CD1c-positive myeloid dendritic cell (primary cell): ENCODE results near the gene GAGE12J.
A peak's percentile ranks its signal among the peaks of the same experiment; 100 is the strongest.
"Not testable (repeated sequence)": the region's sequence is repeated elsewhere in the genome, so short reads cannot be mapped to it uniquely, and the experiment has no call there.

Source experiments
- DNase-seq: peaks from one replicate; pipeline ENCODE4 v3.0.0-alpha.2; 2016; ENCODE audit errors: extremely low spot score

Gene GAGE12J

DNA sequence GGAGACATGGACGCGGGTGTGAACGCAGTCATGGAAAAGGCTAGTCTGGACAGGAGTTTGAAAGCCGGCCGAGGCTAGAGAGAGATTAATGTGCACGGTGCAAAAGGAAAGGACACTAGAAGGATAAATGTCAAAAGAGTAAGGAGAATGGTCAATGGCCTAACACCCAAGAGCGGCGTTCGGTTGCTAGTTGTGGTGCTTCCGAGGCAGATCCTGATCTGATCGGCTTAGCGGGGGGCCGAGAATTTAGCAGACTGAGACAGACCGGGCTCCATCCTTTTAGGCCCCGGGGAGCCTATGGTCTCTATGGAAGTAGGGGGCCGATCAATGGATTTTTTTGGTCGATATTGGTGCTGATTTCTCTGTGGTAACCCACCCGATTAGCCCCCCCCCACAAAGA, 11.5 kb upstream of the GAGE12J start:
- no peak for DNase-seq

DNA sequence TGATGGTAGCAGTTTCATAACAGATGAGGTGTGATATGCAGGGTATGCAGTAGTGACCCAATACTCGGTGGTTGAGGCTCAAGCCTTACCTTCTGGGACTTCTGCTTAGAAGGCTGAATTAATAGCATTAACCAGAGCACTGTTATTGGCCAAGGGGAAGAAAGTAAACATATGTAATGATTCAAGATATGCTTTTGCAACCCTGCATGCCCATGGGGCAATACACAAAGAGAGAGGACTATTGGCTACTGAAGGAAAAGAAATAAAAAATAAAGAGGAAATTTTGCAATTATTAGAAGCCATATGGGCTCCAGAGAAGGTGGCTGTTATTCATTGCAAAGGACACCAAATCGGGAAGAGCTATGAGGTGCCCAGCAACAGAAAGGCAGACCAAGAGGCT, 9.7 kb upstream of the GAGE12J start:
- no peak for DNase-seq

DNA sequence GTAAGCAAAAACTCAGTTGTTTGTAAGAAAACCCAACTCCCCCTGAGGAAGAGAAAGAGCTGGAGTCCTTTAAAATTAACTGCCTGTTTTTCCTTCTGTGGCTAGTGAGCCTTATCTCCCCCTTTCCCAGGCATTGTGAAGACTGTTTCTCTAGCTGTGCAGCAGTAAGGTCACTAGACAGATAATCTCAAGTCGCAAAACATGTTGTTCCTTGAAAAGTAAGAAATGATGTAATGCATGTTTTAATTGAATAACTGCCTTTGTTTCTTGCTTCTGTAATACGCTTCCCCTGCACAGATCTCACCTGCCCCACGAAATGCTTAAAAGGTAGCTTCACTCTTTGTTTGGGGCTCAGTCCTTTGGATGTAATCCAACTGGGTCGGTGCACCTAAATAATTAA, 5.8 kb upstream of the GAGE12J start:
- no peak for DNase-seq

DNA sequence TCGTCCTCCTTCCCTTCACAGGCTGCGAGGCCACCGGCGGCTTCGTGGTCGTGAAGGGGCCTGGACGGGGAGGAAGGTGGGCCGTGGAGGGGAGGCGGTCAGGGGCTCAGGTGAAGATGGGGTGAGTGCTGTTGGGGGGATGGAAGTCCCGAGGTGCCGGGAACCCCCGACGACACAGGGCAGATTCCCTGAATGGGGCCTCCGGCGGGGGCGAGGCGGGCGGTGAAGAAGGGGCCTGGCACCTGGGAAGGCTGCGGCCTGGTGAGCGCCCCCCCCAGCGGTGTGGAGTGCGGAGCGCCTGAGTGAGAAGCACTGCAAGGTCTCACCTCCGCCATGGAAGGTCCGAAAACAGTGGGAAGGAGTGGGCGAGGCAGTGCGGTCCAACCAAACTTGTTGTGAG, 429 bp downstream of the GAGE12J start:
- not testable (repeated sequence) for DNase-seq

DNA sequence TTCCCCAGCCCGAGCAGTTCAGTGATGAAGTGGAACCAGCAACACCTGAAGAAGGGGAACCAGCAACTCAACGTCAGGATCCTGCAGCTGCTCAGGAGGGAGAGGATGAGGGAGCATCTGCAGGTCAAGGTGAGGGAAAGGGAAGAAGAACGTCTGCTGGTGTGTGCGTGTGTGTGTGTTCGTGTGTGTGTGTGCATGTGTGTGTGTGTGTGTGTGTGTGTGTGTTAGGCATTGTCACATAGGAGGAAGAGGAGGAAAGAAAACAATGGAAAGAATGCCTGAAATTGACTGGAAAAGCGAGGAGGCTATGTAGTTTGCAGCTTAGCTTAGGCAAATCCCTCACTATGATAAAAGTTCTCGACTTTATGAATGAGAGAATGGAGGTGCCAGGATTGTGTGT, 1.9 kb downstream of the GAGE12J start:
- DNase-seq, result not testable (repeated sequence)

DNA sequence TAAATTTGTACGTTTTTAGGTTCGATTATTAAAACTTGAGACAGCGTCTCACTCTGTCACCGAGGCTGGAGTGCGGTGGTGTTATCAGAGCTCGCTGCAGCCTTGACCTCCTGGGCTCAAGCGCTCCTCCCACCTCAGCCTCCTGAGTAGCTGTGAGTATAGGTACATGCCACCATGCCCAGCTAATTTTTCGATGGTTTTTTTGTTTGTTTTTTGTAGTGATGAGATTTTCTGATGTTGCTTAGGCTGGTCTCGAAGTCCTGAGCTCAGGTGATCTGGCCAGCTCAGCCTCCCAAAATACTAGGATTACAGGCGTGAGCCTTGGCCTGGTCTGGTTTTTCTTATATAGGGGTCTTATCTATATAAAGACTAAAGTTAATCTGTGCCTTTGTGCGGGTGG, 8.6 kb downstream of the GAGE12J start:
- not testable (repeated sequence) for DNase-seq

DNA sequence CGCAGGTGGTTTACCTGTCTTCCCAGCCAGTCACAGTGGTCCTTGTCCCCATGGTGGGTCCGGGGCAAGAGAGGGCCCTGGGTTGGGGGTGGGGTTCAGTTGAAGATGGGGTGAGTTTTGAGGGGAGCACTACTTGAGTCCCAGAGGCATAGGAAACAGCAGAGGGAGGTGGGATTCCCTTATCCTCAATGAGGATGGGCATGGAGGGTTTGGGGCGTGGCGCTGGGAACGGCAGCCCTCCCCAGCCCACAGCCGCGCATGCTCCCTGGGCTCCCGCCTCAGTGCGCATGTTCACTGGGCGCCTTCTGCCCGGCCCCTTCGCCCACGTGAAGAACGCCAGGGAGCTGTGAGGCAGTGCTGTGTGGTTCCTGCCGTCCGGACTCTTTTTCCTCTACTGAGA, 9.4 kb downstream of the GAGE12J start, which contains the start of gene GAGE13:
TSS of gene GAGE13 (plus strand) at position 301 of the 400 bp plus-strand sequence. CDS start 1,156 bp downstream, outside the sequence.
- DNase-seq, result not testable (repeated sequence)

DNA sequence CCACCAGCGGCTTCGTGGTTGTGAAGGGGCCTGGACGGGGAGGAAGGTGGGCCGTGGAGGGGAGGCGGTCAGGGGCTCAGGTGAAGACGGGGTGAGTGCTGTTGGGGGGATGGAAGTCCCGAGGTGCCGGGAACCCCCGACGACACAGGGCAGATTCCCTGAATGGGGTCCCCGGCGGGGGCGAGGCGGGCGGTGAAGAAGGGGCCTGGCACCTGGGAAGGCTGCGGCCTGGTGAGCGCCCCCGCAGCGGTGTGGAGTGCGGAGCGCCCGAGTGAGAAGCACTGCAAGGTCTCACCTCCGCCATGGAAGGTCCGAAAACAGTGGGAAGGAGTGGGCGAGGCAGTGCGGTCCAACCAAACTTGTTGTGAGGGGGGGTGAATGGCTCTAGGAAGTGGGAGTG, 10.0 kb downstream of the GAGE12J start:
- not testable (repeated sequence) for DNase-seq

DNA sequence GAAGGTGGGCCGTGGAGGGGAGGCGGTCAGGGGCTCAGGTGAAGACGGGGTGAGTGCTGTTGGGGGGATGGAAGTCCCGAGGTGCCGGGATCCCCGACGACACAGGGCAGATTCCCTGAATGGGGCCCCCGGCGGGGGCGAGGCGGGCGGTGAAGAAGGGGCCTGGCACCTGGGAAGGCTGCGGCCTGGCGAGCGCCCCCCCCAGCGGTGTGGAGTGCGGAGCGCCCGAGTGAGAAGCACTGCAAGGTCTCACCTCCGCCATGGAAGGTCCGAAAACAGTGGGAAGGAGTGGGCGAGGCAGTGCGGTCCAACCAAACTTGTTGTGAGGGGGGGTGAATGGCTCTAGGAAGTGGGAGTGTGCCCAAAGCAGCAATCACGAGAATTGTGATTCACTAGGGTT, 19.6 kb downstream of the GAGE12J start:
- DNase-seq, result not testable (repeated sequence)

DNA sequence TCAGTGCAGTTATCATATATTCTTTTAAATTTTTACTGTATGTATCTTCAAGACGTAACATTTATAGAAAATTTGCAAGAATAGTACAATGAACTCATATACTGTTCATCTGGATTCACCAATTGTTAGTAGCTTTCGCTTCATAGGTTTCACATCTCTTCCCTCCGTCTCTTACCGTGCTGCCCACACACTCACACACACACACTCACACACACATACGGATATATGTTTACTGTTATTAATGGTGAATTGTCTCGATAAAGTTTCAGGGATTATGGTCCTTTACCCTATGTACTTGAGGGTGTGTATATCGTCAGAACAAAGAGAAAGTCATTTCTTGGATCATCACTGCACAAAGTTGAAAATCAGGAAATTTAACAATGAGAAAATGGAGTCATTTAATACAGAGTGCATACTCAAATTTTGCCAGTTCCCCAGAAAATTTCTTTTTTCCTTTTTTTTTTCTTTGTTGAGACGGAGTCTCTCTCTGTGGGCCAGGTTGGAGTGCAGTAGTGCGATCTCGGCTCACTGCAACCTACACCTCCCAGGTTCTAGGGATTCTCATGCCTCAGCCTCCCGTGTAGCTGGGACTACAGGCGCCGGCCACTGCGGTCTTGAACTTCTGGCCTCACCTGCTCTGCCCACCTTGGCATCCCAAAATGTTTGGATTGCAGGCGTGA, 22.8 kb downstream of the GAGE12J start:
- DNase-seq, result not testable (repeated sequence)

DNA sequence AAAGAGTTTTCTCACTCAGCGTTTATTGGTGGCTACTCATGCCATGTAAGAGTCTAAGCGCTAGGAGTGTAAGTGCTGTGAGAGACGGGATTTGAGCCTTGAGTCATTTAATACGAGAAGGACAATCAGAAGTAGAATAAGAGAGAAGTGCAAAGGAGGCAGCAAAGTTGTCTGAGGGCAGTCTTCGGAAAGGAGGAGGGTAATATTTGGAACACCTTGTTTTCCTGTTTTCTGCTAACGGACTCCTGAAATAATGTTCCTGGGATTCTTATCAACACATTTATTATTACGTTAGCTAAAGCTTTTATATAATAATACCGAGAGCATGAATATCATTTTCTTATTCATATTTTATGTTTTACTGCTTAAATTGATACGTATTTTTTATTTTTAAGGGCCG, 23.6 kb downstream of the GAGE12J start:
- not testable (repeated sequence) for DNase-seq

DNA sequence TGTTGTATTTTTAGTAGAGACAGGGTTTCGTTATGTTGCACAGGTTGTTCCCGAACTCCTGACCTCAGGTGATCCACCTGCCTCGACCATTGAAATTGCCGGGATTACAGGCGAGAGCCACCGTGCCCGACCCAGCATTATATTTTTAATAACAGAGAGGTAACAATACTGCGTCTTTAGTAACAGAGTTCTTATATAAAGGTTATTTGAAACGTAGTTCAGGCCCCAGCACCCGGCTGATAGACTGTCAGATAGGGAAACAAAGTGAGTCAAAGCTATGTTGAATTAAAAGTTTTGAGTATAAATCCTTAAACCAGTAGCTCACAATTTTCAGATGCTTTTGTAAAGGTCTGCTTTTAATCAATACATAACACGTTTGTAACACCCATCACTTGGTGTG, 24.3 kb downstream of the GAGE12J start:
- peak; percentile 3 for DNase-seq
